Stimulated activated CD8-positive, alpha-beta memory T cell treated with anti-CD3 and anti-CD28 coated beads, Interleukin-12 subunit alpha, Interleukin-12 subunit beta, amount 100 ng/mL, for 24 hours (primary cell): Measurements from ENCODE around the gene SPSB1.
"Not testable (repeated sequence)": the region's sequence is repeated elsewhere in the genome, so short reads cannot be mapped to it uniquely, and the experiment has no call there.

ENCODE experiments used
- DNase-seq: peaks from one replicate; pipeline ENCODE4 v3.0.0-alpha.2; 2020; ENCODE audit errors: extremely low read depth

SPSB1 gene

DNA sequence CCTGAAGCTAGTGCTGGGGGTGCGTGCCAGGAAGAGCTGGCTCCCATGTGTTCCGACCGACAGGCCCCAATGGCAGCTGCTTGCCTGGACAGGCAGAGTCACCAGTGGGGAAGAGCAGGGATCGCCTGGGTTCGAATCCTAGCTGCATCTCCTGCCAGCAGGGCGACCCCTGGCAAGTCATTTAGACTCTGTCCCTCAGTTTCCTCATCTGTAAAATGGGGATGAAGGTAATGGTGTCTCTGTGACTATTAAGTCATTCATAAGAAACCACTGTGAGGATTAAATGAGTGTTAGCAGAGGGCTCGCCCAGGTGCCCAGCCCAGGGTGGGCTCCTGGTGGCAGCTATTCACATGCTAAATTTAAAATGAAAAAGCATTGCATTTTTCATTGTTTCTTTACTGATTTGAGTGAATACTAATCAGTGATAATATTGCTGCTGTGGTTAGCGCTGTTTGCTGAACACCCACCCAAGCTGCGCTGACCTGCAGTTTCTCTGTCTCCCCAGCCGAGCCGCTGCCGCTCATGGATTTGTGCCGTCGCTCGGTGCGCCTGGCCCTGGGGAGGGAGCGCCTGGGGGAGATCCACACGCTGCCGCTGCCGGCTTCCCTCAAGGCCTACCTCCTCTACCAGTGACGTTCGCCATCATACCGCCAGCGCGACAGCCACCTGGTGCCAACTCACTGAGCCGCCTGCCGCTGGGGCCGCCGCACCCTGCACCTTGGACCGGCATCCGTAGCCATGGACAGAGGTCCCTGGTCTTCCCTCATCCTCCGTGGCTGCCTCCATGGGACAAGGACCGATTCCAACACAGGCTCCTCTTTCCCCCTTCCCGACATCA lies 74.5 kb downstream of the SPSB1 start:
- no peak for DNase-seq

DNA sequence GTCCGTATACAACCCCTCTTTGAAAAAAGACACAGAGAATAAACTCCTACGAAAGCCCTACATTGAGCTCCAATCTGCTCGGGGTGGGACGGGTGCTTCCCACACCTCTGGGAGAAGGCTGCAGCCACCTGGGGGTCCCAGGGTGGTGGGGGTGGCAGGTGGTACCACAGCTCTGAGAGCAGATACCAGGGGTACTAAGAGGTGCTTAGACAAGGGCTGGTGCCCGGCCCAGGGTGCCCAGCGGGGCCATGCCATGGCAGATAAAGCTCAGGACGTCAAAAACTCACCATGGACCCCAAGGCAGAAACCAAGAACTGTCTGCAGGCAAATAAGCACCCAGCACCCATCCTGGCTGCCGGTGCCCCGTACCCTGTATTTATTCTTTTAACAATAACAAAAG lies 75.1 kb downstream of the SPSB1 start:
- DNase-seq = no peak

DNA sequence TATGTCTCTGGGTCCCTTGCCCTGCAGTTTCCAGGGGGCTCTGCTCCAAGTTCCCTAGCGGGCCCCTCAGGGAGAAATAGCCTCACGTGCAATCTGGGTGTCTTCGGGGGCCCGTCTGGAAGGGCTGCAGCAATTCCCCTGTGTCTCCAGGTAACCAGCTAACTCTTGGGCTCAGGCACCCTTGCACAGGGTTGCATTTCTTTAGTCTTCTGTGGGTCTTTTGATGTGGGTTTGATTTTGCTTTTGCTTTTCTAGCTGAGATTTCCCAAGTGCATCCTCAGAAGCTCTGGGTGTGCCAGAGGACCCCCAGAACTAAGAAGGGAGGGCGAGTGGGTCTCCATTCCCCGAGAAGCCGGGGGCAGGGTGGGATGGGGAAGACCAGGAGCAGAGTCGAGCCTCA lies 75.7 kb downstream of the SPSB1 start:
- DNase-seq = no peak

DNA sequence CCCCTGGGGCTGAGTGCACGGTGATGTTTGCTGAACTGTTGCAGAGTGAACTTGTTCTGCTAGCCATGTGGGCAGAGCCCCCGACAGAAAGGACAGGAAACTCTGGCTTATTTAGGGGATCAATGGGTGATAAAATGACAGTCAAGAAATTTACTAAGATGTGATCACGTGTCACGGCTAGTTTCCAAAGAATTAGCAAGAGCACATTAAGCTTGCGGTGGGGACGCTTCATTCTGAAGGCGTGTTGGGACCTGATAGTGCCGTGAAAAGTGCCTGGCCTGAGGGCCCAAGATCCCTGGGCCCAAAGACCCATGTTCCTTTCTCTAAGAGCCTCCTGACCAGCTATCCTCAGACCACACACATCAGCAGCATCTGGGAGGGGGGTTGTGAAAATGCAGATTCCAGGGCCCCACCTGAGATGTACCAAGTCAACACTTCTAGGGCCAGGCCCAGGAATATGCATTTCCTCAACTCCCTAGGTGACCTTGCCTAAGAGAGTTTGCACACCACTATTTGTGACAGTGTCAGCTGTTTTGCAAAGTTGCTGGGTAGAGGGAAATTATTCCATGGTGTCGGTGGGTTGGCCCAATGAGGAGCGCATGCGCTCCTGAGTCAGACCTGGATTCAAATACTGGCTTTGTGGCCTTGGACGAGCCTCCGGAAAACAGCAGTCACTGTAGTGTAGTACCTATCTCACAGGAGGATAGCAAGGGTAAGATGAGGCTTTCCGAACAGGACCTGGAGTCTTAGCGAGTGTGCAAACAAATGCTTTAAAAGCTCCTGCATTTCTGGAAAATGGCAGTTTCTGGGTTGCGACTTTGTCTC lies 77.5 kb downstream of the SPSB1 start:
- no peak for DNase-seq

DNA sequence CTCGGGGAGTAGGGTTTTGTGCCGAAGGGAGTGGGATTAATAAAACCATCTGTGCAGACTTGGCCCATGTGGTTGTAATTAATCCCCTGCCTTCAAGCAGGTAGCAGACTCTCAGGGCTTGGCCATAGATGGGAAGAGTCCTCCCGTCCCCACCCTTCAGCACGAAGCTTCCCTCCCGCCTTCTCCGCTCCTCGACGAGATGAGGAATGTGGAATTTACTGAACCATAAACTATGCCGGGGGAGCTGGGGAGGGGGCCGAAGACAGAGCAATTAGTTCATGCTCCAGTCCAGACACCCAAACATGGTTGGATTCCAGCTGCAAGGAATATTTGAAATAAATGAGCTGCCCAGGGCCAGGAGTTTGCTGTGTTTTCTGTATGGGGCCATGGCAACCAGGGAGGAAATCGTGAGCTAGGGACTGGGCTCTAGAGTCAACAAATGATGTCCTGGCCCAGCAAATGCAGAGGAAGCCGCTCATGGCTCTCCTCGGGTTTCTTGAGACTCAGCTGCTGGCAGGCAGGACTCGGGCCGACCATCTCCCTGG lies 78.8 kb downstream of the SPSB1 start:
- no peak for DNase-seq

DNA sequence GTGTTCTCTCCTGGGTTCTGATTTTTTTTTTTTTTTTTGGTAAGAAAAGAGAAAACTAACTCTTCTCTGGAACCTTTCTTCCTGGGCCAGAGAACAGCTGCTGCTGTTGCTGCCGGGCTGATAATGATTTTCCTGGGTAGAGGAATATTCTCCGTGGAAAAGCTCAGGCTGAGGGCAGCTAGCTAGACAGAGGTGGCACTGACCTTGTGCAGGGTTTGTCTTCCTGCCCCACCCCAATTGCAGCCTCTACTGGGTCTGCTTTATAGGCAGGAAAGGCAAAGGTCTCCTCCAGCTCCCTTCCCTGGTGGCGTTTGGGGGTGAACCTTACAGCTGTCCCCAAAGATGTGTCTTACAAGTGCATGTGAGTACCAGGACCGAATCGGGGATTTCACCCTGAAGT lies 79.3 kb downstream of the SPSB1 start:
- no peak for DNase-seq

DNA sequence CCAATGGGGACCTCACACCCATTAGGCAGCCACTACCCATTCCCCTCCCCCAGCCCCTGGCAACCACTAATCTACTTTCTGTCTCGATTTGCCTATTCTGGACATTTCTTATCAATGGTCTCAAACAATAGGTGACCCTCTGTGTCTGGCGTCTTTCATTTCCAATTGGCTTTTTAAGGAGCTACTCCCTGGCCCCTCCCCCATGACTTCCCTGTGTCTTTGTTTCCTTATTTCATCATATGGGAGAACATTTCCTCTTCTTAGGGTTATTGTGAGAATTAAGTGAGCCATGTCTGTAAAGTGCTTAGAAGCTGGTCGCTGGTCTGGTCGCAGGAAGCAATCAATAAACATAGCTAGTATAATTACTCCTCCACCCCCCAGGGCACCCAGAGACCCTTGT lies 80.9 kb downstream of the SPSB1 start:
- no peak for DNase-seq

DNA sequence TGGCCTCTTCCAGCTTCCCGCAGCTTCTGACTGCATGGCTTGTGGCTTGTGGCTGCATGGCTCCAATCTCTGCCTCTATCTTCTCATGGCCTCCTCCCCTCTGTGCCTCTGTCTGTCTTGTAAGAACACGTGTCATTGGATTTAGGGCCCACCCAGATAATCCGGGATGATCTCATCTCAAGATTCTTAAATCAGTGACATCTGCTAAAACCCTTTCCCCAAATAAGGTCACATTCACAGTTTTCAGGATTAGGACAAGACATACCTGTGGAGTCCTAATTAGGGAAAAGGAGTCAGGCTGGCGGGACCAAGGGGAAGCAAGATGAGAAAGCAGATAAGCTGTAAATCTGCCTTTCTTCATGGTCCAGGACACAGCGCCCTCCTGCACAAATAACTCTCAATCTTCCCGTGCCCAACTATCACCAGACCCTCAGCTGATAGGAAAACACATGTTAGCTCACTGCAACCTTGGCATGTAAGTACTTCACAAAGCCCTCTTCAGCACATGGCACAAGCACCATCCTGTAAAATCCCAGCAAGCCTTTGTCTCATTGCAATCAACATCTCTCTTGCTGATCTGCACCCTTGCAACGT lies 82.2 kb downstream of the SPSB1 start:
- no peak for DNase-seq

DNA sequence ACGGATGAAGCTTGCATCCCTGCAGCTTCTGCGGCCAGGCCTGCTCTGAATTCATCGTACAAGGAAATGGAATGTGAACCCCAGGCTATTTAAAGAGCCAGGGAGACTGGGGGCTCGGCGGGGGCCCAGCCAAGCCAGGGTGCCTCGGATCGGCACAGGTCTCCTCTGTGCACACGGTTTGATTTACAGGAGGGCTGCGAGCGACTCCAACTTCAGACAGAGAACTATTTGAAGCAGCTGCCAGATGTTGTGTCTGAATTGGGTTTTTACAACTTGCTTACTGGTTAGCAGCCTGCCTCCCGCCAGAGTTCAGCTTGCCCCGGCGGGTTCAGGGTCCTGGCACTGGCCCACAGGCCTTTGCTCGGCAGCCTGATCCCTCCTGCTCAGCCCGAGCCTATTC lies 83.2 kb downstream of the SPSB1 start:
- DNase-seq = no peak

DNA sequence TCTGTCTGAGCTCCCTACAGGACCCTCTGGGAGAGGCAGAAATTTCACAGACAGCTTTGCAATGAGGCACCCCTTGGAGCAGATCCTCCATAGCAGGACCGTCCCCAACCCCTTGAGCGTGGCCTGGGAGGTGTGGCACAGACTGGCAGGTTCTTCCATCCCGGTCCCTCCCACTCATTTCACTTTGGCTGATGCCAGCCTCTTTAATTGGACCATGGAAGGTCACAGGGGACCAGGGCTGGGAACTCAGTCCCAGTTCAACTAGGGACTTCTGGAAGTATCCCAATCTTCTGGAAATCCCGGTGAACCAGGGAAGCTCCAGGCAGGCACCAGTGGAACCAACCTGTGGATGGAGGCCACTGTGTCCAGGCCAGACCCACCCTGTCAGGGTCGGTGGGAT lies 83.7 kb downstream of the SPSB1 start:
- DNase-seq = no peak

DNA sequence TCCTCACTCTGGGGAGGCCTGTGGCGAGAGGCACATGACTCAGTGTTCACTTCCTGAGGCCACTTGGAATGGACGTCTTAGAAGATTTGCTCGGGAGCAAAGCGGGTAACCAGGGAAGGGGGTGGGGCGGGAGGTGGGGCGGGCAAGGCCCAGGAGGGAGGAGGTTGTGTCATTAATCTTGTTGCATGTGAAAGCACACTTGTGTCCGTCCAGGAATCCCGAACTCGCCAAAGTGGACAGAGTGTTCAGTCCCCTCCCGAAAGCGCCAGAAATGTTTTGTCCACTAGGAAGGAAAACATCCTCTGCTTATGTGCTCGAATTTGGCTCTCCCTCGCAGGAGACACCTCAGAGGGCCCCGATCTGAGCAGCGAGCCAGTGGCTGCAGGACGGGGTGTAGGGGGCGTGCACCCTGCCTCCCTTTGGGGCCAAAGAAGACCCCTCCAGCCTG lies 84.2 kb downstream of the SPSB1 start:
- DNase-seq = no peak

DNA sequence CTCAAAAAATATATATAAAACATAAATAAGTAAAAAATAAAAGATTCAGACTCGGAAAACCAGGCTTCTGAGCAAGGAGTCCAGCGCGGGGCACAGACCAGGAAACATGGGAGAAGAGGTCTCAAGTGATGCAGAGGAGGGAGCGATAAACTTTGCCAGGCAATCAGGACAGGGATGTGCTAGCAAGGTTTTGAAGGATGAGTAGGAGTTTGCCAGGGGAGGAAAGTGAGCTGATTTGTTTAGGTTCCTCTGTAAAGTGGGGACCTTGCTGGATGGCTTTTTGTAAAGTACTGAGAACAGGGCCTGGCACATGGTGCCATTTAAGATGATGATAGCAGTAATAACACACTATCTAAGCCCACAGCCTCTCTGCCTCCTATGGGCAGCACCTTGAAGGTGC lies 86.1 kb downstream of the SPSB1 start:
- DNase-seq = no peak

DNA sequence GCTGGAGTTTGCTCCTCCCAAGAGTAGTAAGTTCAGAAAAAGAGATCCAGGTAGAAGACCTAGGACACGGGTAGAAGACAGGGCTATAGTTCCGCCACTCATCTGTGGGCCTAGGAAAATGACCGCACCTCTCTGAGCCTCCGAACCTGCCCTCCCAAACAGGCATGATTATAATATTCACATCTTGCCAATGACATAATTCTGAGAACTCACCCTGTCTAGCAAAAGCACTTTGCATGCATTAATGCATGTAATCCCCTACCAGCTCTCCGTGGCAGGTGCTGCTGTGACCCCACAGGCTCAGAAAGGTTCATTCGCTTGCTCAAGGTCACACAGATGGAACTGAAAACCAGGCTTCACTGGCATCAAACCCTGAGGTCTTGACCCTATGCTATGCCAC lies 88.0 kb downstream of the SPSB1 start:
- DNase-seq = no peak

DNA sequence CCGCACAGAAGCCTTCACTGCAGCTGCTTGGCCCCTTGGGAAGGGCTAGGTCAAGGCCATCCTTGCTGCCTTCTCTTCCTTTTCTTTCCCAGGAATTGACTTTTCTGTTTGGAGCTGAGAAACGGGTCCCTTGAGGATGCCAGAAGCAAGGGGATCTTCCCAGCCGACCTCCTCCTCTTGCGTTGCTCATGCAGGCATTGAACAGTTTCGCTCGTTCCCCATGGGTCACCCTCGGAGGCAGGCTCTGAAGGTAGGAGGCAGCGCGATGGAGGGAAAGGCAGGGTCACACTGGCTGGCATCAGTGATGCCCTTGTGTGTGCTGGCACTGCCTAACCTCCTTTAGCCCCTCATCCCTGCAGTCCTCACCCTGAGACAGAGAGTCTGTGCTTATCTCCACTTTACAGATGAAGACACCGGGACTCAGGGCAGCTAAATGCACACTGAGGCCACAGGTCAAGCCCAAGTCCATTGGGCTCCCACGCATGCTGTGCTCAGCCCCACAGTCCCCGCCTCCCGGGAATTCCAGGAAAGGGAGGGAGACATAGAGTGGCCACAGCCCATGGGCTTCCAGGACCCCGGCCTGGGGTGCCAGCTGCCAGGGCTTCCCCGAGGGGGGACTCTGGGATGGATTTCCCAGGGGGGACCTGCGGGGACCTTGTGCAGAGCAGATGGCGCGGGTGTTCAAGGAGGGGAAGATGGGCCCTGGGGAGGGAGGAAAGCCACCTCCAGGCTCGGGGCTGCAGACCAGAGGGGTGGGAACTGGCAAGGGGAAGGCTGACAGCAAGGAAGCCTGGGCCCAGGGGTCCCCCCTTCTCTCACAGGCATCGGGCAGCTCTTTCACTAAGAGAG lies 90.2 kb downstream of the SPSB1 start:
- no peak for DNase-seq

DNA sequence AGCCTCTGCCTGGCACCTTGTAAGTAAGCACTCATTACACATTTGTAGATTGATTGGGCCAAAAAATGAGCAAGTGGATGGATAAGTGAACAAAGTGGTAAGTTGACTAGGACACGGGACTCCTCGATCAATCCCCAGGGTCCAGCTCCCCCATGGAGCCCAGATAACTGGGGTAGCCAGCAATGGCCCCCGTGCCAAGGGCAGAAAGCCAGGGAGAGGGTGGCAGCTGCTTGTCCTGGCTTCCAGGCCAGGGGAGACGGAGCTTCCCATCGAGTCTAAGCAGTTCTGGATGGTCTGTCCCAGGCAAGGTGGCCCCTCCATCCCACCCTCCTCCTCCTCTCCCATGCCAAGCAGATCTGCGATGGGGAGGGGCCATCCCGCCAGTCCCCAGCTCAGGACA lies 91.4 kb downstream of the SPSB1 start:
- no peak for DNase-seq

DNA sequence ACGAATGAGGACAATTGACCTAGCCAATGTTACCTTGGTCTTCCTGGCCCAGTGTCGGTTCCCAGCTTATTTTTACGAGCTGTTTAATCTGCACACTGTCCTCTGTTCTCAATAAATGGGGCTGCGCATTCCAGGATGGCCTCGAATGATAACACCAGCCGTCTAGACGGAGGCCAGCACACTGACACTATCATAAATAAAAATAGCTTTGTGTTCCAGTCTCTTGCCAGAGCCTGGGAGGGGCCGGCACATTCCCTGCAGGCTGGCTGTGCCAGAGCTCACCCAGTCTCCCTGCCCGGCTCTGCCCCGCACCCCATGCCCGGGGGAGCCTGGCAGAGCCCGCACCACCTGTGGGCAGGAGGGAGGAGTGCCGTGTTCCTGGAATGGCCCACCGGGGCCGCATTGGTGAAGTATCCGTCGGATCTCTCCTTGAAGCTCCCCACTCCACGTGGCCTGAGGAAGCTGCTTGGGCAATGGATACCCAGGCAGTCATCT lies 92.1 kb downstream of the SPSB1 start:
- no peak for DNase-seq

DNA sequence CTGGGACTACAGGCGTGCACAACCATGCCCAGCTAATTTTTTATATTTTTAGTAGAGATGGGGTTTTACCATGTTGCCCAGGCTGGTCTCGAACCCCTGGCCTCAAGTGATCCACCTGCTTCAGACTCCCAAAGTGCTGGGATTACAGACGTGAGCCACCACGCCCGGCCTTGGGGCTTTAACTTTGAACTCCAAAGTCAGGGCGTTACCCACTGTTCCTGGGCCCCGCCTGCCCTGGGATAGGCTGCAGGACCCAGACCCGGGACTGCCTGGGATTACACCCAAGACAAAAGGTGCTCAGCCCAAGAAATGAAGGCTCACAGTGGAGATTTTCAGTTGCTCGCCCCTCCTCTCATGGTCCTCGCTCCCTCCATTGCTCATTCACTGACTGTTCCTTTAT lies 92.7 kb downstream of the SPSB1 start:
- DNase-seq = not testable (repeated sequence)

DNA sequence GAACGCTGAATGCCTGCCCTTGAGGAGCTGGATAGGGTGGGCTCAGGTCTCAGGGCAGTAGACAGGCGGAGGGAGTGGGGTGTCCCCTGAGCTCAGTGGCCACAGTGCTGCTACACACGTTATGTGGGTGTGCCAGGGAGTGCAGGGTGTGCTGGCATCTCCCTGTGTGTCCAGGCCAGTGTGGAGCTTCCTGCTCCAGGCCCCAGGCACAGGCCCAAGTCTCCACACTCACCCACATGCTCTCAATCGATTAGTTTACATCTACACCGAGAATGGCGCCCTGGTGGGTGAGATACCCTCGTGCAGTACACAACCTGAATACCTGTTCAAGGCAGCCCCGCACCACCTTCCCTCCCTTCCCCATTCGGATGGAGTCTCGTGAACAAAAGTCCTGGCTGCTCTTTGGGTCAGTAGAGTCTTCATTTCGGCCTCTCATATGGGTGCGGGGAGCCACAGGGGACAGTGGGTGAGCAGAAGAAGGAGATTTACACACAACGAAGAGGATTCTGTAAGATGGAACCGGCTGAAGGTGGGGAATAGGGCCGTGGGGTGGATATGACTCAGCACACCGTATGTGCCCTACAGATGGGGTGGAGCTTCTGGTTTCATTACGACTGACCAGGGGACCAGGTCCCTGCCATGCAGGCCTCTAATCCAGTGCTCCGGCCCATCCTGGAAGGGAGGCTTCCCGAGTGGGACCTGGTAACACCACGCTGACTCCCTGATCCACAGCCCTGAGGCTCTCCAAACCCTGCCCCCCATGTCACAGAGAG lies 93.3 kb downstream of the SPSB1 start:
- no peak for DNase-seq

DNA sequence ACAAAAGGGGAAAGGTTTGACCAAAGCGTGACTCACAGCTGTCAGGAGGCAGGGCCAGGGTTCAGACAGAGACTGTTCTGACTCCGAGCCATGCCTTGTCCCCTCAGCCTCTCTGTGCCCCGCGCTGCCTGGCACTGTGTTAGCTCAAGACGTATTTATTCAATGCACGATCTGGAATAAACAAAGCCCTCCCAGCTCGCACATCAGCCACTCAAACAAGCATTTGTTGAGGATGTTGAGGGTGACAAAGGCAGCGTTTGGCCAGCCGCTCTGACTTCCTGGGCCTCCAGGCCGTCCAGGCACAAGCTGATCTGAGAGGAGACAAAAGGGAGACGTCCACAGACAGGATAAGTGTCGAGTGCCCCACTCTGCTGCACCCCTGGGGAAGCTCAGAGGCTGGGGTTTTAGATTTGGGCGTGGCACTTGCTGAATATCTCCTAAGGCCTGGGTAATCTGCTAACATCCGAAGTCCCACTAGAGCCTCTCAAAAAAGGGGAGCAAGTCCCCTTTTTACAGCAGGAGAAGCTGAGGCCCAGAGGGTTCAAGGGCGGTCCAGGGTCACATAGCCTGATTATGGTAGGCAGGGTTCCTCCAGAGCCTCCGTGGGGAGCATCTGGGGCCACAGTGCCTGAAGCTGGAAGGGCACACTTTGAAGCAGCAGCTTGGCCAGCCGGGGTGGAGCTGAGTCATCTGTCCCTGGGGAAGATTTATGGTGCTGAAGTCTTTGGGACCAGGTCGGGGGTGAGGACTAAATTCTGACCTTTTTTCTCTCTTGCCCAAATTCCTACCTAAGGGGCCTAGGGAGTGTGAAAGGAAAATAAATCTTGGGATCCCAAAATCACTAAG lies 95.9 kb downstream of the SPSB1 start:
- DNase-seq = no peak

DNA sequence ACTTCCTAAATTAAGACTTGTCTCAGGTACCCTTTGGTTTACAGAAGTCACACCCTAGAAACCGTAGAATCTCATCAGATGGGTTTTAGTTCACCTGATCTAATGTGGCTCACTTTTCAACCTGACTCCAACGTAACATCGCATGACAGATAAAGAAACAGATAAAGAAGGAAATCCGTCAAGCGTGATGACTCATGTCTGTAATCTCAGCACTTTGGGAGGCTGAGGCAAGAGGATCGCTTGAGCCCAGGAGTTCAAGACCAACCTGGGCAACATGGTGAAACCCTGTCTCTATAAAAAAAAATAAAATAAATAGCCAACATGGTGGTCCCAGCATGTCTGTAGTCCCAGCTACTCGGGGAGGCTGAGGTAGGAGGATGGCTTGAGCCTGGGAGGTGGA lies 97.3 kb downstream of the SPSB1 start:
- DNase-seq = no peak
